GM19193 (cell line): ENCODE data around the gene FANCC.

Experiments
- POLR2A ChIP-seq: IDR thresholded peaks from 4 replicates; pipeline ENCODE4 v1.6.1; 2011; ENCODE audit not compliant: insufficient read depth, insufficient read length; ENCODE audit errors: extremely low read depth

The FANCC gene

DNA sequence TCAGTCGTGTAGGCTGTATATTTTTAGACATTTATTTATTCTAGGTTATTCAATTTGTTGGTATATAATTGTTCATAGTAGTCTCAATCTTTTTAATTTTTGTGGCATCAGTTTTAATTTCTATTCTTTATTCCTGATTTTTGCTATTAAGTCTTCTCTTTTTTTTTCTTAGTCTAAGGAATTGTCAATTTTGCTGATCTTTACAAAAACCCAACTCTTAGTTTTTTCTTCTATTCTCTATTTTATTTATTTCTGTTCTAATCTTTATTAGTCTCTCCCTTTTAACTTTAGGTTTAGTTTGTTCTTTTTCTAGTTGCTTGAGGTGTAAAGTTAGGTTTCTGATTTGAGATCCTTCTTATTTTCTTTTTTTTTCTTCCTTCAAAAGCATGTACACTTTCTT lies 152.5 kb downstream of the FANCC start:
- TF ChIP-seq POLR2A = no peak

DNA sequence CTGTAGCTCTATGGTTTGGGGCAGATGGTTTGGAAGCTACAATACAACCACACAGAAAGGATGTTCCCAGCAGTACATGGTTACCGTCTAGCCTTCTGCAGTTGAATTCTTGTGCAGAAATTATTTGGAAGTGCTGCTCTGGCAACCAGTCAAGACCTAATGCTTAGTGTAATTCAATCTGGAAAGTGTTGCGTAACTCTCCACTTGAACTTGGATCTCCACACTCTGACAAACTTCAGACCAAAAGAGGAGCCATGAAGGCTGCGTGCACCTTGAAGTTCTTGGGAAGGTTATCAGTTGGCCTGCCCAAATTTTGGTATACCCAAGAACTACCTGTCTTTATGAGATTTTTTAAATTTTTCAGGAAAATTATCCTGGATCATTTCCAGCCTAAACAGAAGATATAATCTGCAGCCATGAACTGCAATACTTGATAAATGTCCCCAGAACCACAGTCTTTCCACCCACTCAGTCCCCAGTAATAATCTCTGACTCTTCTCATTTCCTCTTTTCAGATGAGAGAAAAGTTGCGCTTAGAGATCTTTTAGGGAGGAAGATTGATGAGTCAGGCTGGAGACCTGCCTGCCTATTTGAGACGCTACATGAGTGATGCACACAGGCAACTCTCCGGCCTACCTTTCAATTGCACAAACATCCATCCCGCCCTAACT lies 159.9 kb downstream of the FANCC start:
- TF ChIP-seq POLR2A = no peak

DNA sequence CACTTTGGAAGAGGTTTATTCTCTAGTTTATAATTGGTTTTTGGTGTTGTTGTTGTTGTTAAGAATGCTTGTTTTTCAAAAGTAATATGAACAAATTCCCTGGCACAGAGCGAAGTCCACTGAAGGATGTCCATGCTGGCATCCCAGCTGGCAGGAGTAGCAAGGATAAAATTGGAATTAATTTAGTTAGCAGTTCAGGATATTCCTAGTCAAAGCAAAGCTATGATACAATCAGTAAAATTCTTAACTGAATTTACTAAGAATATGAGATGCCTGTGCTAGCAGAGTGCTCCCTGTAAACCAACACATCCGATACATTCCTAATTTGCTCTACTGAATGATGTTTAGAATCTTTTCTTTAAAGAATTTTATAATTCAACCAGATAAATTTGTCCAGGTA lies 161.4 kb downstream of the FANCC start:
- no peak for TF ChIP-seq POLR2A

DNA sequence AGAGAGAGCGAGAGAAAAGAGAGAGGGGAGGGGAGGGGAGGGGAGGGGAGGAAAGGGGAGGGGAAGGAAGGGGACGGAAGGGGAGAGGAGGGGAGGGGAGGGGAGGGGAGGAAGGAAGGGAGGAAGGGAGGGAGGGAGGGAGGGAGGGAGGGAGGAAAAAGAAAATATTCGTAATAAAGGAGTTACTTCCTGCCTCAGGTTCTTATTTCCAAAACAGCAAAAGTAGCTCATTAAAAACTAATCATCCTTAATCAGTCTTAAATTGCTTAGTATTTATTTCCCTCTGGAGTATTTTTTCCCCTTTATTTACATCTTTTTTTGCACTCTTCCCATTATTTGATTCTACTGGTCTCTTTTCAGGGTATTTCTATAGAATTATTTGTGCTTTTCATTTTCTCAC lies 162.3 kb downstream of the FANCC start:
- TF ChIP-seq POLR2A = no peak

DNA sequence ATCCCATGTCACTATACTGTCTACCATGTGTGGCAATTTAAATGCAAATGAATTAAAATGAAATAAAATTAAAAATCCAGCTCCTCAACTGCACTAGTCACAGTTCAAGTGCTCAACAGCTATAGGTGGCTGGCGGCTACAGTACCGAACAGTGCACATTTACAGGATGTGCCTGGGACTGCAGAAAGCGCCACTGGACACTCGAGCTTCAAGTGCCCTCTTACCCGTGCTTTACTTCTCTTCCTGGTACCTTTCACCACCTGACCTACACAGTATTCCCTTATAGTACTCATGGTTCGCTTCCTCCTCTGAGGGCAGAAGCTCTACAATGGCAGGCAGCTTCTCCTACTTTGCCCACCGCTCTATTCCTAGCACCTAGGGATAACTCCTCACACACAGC lies 166.6 kb downstream of the FANCC start:
- no peak for TF ChIP-seq POLR2A

DNA sequence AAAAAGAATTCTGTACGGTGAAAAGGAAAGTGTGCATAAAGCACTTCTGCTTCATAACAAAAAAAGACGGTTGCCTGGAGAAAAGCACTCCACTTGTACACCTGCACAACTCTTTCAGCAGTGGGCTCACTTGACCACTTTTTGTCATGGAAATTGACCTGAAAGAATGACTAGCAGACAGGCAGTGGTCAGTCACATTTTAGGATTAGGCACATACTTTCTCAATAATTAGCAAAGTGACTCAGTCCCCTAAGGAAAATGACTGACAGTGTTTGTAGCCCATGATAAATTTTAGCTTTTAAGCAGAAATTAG lies 169.3 kb downstream of the FANCC start:
- no peak for TF ChIP-seq POLR2A

DNA sequence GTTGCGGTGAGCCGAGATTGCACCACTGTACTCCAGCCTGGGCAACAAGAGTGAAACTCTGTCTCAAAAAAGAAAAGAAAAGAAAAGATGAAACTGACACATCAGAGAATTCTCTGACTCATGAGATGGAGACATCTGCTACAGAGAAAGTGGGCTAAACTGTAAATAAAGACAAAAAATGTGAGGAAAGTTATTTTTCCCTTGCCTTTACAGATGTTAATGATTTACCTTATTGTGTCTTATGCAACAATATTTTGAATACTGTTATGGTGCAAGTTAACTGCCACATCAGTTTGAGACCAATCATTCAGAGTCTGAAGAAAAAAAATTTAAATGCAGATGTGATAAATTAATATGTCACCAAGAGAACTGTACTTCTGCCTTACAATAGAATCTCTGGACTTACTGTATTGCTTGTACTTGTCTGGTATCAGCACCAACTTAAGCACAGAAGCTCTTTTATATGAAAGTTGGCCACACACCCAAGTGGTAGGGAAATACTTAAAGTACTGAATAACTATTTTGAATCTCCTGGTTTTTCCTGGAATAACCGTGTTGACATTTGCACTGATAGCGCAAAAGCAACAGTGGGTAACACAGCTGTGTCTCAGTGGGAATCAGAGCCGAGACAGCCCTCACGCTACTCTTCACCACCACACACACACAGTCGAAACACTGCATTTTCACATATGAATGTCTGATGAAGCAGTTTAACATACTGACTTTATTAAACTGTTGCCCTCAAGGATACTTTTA lies 169.9 kb downstream of the FANCC start:
- TF ChIP-seq POLR2A = no peak

DNA sequence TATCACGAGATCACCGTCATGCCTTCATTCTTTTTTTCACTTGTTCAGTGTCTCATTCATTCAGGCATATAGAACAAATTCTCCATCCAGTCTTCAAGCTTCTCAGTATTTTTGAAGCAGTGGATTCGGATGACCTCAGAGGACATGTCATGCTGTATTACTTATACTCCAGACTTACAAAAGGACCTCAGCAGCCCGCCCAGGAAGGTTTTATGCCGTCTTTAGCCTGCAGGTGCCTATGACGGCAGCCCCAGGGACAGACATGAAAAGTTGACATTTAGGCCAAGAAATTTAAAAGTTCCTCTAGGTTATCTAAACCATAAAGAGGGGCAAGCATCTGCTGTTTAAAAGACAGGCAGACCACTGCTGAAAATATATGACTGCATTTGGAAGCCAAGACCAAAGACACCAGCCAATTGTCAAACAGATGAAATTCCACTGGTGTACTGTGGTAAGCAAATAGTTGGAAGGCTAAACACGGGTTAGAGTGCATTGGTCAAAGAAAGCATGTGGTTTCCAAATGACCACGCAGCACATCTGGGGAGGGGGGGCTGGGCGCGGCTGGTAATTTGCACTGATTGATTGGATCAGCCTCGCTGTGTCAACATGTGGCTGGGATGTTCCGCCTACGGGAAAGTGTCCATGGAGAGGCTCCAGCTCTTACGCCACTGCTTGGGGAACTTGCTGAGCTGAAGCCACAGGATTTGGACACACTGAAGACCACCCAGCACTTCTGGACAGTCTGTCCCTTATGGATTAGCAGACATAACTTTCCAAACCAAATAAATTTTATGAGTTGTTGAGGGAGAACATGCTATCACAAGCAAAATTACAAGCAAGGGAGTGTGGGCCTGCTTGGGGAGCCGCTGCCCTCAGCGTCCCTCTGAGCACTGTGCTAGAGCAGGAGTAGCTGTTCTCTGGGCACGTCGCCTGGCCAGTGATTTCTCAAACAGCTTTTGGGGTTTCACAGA lies 173.6 kb downstream of the FANCC start:
- no peak for TF ChIP-seq POLR2A

DNA sequence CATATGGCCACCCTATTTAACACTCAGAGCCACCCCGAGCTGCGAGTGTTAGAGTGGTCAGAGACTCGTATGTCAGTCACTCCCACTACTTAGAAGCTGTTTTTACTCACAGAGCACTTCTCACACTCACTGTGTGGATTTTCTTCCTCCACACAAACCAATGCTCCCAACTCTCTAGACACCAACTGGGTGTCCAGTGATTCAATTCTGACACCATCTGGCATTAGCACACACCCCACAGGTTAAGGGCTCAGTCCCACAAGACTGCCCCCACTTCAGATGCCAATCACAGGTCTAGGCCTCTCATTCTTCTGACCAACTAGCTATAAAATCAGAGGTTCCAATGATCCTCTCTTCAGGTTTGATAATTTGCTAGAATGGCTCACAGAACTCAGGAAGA lies 174.8 kb downstream of the FANCC start:
- TF ChIP-seq POLR2A = no peak

DNA sequence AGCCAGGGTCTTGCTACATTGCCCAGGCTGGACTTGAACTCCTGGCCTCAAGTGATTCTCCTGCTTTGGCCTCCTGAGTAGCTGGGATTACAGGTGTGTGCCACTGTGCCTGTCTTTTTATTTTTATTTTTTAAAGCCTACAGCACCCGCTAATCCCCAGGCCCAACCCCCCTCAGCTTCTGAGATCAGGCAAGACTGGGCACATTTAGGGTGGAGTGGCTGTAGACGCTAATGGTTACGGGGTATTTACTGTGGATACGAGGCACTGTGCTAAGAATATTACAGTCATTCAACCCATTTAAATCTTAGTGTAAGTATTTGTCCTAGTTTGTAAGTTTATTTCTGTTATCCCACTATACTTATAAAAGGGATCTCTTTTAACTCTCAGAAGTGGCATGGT lies 175.2 kb downstream of the FANCC start:
- no peak for TF ChIP-seq POLR2A

DNA sequence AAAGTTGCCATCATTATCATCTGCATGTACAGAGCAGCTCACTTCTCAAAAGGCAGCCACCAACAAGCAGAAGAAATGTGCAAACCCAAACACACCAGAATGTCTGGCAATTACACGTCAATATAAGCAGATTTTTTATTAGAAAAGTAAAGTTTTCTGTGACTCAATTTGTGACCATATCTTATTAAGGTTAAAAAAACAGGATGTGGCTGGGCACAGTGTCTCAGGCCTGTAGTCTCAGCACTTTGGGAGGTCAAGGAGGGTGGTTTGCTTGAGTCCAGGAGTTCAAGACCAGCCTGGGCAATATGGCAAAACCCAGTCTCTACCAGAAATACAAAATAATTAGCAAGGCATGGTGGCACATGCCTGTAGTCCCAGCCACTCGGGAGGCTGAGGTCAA lies 176.7 kb downstream of the FANCC start:
- no peak for TF ChIP-seq POLR2A

DNA sequence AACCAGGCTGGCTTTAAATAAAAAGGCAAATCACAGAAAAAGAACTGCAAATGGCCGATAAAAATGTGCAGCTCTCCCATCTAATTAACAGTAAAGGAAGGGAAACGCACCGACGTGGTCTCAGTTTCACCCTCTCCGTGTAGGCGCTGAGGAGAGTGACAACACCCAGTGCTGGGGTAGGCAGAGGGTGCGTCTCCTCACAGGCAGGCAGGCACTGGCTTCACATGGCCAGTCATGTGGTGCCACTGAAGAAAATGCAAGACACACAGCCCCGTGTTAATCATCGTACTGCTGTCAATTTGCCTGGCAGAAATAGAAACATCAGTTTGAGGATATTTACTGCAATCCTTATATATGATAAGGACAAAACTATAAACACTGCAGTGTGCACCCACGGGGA lies 178.4 kb downstream of the FANCC start:
- no peak for TF ChIP-seq POLR2A

DNA sequence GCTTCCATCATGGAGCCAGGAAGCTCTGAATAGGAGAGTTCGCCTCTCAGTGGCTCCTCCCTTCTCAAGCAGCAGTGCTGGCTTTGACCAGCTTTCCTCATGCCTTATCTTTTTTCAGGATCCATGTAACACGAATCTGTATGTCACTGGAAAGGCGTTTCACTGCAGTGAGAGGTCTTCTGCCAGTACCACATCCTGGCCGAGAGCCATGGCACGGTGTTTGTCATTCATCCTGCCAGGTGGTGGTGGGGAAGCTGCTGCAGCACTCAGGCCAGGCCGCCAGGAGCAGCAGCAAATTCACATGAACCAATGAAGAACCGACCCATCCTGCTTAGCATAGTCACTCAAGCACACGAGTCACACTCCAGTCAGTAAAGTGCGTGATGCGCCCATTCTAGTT lies 179.0 kb downstream of the FANCC start:
- no peak for TF ChIP-seq POLR2A

DNA sequence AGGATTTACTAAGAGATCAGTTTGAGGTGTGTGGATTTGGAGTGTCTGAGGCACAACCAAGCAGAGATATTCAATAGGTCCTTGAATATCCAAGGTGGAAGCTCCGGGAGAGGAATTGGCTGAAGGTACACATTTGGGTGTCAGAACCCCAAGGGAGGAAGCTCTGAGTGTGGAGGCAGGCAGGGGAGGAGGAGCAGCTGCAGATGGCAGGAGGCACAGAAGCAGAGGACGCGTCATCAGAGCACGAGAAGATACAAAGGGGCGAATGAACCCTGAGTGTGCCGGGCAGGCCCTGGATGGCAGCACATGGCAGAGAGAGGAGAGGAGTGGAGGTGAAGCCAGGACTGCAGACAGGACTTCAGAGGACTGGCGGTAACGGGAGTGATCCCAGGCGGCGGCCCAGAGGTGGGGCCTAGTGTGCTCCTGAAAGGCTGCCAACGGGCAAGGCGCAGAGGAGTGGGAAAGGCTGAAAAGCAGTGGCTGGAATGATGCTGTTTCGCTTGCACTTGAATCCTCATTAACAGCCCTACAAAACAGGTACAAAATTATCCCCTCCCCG lies 179.8 kb downstream of the FANCC start:
- TF ChIP-seq POLR2A = no peak

DNA sequence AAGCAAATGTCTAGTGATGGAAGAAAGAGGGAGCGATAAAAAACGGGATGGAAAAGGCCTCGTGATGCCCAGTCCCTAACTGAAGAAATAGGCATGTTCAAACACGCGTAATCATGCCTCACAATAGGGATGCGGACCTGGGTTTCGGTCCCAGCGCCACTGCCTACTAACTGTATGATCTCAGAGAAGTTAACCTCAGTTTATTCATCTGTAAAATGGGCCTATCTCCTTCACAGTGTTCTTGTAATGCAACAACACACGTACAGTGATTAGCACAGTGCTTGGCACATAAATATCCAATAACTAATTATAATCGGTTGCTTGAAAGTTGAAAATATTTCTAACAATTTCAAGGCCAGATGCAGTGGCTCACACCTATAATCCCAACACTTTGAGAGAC lies 181.8 kb downstream of the FANCC start:
- TF ChIP-seq POLR2A = no peak
